Calu3 (cell line): ENCODE data around the gene ARMH3. TPM values are rescaled to one million over a fixed set of nuclear protein-coding genes. Genes with fewer than 3 reads are reported as not detected.
"Not testable (repeated sequence)": the region's sequence is repeated elsewhere in the genome, so short reads cannot be mapped to it uniquely, and the experiment has no call there.

Source experiments
- BruUV-seq: library from RNA; stranded (reverse); fragments of 400-500 nt; replicated peaks from 2 replicates; lab custom pipeline; 2021; lab: Mats Ljungman, UMichigan
- CTCF ChIA-PET: fragments of 300-600 bp; sonication (Branson Sonifier 250); formaldehyde crosslinking; loops from one replicate; lab custom pipeline; 2022; ENCODE audit warnings: antibody characterized with exemption; lab: Charles Lee
- DNase-seq: peaks from one replicate; pipeline ENCODE4 v3.0.0; 2022
- H3K27ac Mint-ChIP-seq: one replicate; pipeline ENCODE4 v1.8.0; 2022; ENCODE audit warnings: mixed read lengths; ENCODE audit not compliant: unreplicated experiment
- H3K27me3 Mint-ChIP-seq: one replicate; pipeline ENCODE4 v1.8.0; 2022; ENCODE audit warnings: mixed read lengths; ENCODE audit not compliant: unreplicated experiment
- H3K36me3 Mint-ChIP-seq: one replicate; pipeline ENCODE4 v1.8.0; 2022; ENCODE audit warnings: mild to moderate bottlenecking, moderate library complexity, mixed read lengths; ENCODE audit not compliant: insufficient read depth, unreplicated experiment
- H3K4me1 Mint-ChIP-seq: one replicate; pipeline ENCODE4 v1.8.0; 2022; ENCODE audit warnings: mild to moderate bottlenecking, low read depth, mixed read lengths; ENCODE audit not compliant: unreplicated experiment
- H3K4me3 Mint-ChIP-seq: one replicate; pipeline ENCODE4 v1.8.0; 2022; ENCODE audit warnings: mild to moderate bottlenecking, low read depth, moderate library complexity, mixed read lengths; ENCODE audit not compliant: unreplicated experiment
- H3K9me3 Mint-ChIP-seq: one replicate; pipeline ENCODE4 v1.8.0; 2022; ENCODE audit warnings: low read depth, mixed read lengths; ENCODE audit not compliant: unreplicated experiment
- CTCF ChIP-seq: fragments of 200-600 bp; IDR thresholded peaks from one replicate; pipeline ENCODE4 v1.8.0; 2022; ENCODE audit warnings: antibody characterized with exemption; ENCODE audit not compliant: unreplicated experiment
- intact Hi-C: fragments of 100-400 bp; cut with micrococcal nuclease; formaldehyde crosslinking; loops from one replicate; pipeline ENCODE4 v1.10.0; 2022; ENCODE audit not compliant: unreplicated experiment
- total RNA-seq: library from RNA; stranded (reverse); gene quantifications from 2 replicates; pipeline ENCODE4 v1.2.3, GENCODE V29; 2022

Gene ARMH3
- total RNA-seq, 1 experiment from 2014 or later: 14.1 TPM

GRCh38 chr10:102064868-102065560, 9.0 kb upstream of the ARMH3 start, which contains the start of gene HPS6:
Gene HPS6 (plus strand): TSS chr10:102065349. CDS start chr10:102065475, 126 bp downstream.
- no peak for TF ChIP-seq CTCF
- H3K27ac Mint-ChIP-seq: peak within 1 kb of the TSS; percentile 80
- peak within 1 kb of the TSS; percentile 83 for H3K4me3 Mint-ChIP-seq
- peaks cover 19% of the 10 kb centered on the region for H3K36me3 Mint-ChIP-seq
- DNase-seq: peak; percentile 91
- H3K4me1 Mint-ChIP-seq: peaks cover 10% of the 10 kb centered on the region
- CTCF ChIA-PET: interaction anchor here (0.6 kb wide), 1 partner anchor 267 kb away, joined by 6 read pairs; no protein-coding TSS in a partner anchor
- intact Hi-C loops: no loop called here
- H3K27me3 Mint-ChIP-seq: no peaks in the 10 kb centered on the region
- H3K9me3 Mint-ChIP-seq: no peaks in the 10 kb centered on the region
- no TSS peak for BruUV-seq

- Mint-ChIP-seq H3K4me1 (peaks cover 10% of the 10 kb centered on the region), H3K36me3 (peaks cover 19% of the 10 kb centered on the region), H3K27me3 (no peaks in the 10 kb centered on the region), H3K4me3 (peak overlapping the region; percentile 83), H3K9me3 (no peaks in the 10 kb centered on the region), H3K27ac (peak overlapping the region; percentile 51)
- DNase-seq: no peak
- TF ChIP-seq CTCF: no peak
- intact Hi-C loops: no loop called here
- CTCF ChIA-PET: no interaction called here
- BruUV-seq: no TSS peak
These were observed 8.5 kb upstream of the ARMH3 start for GRCh38 chr10:102064503-102064867.

- H3K4me3 Mint-ChIP-seq: no peak overlapping the region
- no peak overlapping the region for H3K27ac Mint-ChIP-seq
- DNase-seq: no peak
- peaks cover 17% of the 10 kb centered on the region for H3K4me1 Mint-ChIP-seq
- H3K36me3 Mint-ChIP-seq: peaks cover 18% of the 10 kb centered on the region
- intact Hi-C loops: no loop called here
- CTCF ChIA-PET: no interaction called here
- no peaks in the 10 kb centered on the region for H3K27me3 Mint-ChIP-seq
- no peak for TF ChIP-seq CTCF
- H3K9me3 Mint-ChIP-seq: no peaks in the 10 kb centered on the region
- BruUV-seq: no TSS peak
These were observed 4.0 kb upstream of the ARMH3 start for GRCh38 chr10:102059987-102060386.

GRCh38 chr10:102054881-102055646, 909 bp downstream of the ARMH3 start:
- peaks cover 16% of the 10 kb centered on the region for H3K36me3 Mint-ChIP-seq
- H3K27me3 Mint-ChIP-seq, H3K9me3 Mint-ChIP-seq, DNase-seq, intact Hi-C loops: not testable (repeated sequence)
- TSS peak; percentile 27 for BruUV-seq
- CTCF ChIA-PET: interaction anchor here (0.7 kb wide), 1 partner anchor 98 kb away, joined by 3 read pairs; no protein-coding TSS in a partner anchor
- peak overlapping the region; percentile 50 for H3K27ac Mint-ChIP-seq
- peak overlapping the region; percentile 86 for H3K4me3 Mint-ChIP-seq
- peaks cover 22% of the 10 kb centered on the region for H3K4me1 Mint-ChIP-seq
